Hematopoietic multipotent progenitor cell treated with erythropoietin and hydrocortisone succinate and interleukin-3 and kit ligand, for 17 days (in vitro differentiated cells): ENCODE results near the gene SULT2B1.
A peak's percentile ranks its signal among the peaks of the same experiment; 100 is the strongest.

ENCODE experiments used
- DNase-seq: peaks from one replicate; pipeline ENCODE4 v3.0.0-alpha.2; 2015; ENCODE audit warnings: low spot score

SULT2B1 gene

GRCh38 chr19:48600679-48601417 is 48.9 kb downstream of the SULT2B1 start:
- no peak for DNase-seq

- no peak for DNase-seq
Observed at GRCh38 chr19:48603001-48603400, 51.0 kb downstream of the SULT2B1 start.

DNA sequence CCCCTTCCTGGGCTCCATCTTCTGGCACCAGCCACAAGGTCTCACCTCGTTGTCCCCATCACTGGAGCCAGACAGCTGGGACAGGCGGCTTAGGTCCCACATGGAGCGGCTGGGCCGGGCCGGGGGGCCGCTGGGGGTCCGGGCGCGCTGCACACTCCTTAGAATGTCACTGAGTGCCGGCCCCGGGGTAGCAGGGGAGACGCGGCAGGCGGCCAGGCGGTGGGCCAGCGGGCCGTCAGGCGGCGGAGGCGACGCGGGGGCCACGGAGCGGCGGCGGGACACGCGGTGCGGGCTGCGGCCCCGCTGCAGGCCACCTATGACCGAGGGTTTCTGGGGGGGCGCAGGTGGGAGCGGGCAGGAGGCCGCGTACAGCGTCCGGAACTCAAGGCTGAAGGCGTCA is 51.5 kb downstream of the SULT2B1 start:
- no peak for DNase-seq

- no peak for DNase-seq
Observed at GRCh38 chr19:48603850-48604249, 51.9 kb downstream of the SULT2B1 start.

DNA sequence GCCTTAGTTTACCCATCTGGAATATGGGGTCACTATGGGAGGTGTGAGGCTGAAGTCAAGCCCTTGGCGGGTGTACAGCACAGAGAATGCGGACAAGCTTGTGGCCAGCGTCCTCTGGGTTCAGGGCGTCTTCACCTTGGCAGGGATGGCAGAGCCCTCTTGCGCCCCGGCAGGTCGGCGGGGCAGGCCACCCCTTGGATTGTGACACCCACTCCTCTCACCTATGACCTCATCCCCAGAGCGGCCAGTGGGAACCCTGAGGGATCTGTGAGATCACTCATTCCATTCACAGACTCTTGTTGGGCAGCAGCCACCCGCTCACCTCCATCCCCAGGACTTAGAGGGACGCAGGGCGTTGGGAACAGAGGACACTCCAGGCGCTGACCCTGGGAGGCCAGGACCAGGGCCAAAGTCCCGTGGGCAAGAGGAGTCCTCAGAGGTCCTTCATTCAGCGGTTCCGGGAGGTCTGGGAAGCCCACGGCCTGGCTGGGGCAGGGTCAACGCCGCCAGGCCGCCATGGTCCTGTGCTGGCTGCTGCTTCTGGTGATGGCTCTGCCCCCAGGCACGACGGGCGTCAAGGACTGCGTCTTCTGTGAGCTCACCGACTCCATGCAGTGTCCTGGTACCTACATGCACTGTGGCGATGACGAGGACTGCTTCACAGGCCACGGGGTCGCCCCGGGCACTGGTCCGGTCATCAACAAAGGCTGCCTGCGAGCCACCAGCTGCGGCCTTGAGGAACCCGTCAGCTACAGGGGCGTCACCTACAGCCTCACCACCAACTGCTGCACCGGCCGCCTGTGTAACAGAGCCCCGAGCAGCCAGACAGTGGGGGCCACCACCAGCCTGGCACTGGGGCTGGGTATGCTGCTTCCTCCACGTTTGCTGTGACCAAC is 54.7 kb downstream of the SULT2B1 start, which contains the start of gene SPACA4:
TSS of gene SPACA4 (plus strand) at position 280 of the 896 bp plus-strand sequence. CDS start at position 517, 237 bp downstream.
- DNase-seq, result no peak

GRCh38 chr19:48607359-48607755 is 55.4 kb downstream of the SULT2B1 start:
- no peak for DNase-seq

GRCh38 chr19:48608798-48609263 is 56.9 kb downstream of the SULT2B1 start:
- peak; percentile 34 for DNase-seq

- DNase-seq, result no peak
Observed at GRCh38 chr19:48609571-48610108, 57.7 kb downstream of the SULT2B1 start.

- no peak for DNase-seq
Observed at GRCh38 chr19:48611872-48612271, 59.9 kb downstream of the SULT2B1 start.

GRCh38 chr19:48613024-48613851 is 61.3 kb downstream of the SULT2B1 start:
- no peak for DNase-seq

- DNase-seq, result no peak
Observed at GRCh38 chr19:48613852-48614435, 62.0 kb downstream of the SULT2B1 start.

GRCh38 chr19:48614436-48615230 is 62.7 kb downstream of the SULT2B1 start, which contains the start of gene FAM83E:
Gene FAM83E, minus strand, starts transcription at chr19:48615076. Its CDS starts 1,704 bp downstream, at chr19:48613372.
- no peak for DNase-seq

- no peak for DNase-seq
Observed at GRCh38 chr19:48615231-48616040, 63.5 kb downstream of the SULT2B1 start.

DNA sequence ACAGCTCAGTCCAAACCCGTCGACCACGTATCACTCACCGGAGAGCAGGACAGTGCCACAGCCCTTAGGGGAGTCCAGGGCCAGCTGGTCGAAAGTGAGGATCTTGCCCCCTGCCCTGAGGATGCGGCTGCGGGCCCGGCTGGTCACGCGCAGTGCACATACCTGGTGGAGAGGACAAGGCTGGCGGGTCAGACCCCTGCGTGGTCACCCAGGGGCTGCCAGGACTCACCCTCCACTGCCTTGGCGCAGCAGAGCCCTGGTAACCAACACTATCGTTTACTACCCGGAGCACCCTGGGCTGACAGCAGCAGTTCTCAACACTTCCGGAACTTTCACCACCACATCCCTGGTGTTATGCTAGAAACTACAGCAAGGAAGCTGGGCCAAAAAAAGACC is 64.1 kb downstream of the SULT2B1 start:
- no peak for DNase-seq

- no peak for DNase-seq
Observed at GRCh38 chr19:48616491-48617056, 64.6 kb downstream of the SULT2B1 start.

DNA sequence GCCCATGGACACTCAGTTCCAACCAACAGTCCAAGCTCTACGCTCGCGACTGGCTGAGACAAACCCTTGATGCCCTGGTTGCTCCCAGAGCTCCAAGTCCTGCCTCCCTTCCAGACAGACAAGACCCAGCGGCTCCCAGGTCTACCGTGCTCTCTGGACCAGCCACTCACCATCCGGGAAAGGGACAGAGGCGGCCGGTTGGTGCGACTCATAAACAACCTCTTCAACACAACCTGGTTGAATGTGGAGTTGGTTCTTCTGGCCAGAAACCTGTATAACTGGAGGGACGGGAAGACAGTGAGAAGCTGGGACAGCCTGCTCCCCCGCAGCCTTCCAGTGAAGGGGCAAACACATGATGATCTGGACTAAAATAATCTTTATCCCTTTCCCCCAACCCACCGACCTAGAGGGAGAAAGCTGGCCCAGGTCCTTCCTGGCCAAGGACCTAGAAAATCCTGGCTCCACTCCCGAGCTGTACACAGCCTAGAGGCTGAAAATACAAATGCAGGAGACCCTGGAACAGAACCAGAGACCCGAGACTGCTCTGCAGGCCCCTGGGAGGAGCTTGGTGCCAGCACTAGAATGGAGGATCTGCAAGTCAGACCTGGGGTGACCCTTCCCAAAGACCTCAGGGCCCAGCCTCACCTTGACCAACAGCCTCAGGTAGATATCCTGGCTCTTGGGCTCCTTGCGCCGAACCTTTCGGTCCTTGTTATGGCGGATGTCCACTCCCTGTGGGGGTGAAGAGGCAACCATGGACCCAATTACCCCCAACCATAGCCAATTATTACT is 65.4 kb downstream of the SULT2B1 start:
- DNase-seq, result no peak

- no peak for DNase-seq
Observed at GRCh38 chr19:48618278-48618915, 66.4 kb downstream of the SULT2B1 start.
